ENCODE results near the gene LRRC59.

DNA sequence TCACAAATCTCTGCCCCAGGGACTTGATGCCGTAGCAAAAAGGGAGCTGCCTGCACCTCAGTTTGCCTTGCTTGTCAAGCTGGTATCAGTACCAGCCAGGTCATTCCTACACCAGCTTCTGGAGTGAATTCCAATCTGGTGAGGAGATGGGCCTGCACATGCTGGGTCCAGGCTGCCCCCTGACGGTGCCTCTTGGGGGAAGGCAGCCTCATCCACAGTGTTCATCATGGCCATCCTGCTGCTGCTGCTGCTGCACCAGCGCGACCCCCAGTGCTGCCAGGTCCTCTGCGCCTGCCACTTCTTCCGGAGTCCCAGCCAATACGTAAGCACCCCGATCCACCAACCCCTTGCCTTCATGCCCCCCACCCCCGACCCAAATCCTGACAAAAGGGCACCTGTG, 32.6 kb downstream of the LRRC59 start:
- TF ChIP-seq, protein P1, sequence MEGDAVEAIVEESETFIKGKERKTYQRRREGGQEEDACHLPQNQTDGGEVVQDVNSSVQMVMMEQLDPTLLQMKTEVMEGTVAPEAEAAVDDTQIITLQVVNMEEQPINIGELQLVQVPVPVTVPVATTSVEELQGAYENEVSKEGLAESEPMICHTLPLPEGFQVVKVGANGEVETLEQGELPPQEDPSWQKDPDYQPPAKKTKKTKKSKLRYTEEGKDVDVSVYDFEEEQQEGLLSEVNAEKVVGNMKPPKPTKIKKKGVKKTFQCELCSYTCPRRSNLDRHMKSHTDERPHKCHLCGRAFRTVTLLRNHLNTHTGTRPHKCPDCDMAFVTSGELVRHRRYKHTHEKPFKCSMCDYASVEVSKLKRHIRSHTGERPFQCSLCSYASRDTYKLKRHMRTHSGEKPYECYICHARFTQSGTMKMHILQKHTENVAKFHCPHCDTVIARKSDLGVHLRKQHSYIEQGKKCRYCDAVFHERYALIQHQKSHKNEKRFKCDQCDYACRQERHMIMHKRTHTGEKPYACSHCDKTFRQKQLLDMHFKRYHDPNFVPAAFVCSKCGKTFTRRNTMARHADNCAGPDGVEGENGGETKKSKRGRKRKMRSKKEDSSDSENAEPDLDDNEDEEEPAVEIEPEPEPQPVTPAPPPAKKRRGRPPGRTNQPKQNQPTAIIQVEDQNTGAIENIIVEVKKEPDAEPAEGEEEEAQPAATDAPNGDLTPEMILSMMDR (IDR thresholded peaks at IDR 0.05), result no peak
- no peak for TF ChIP-seq POLR2A (IDR thresholded peaks at IDR 0.05)
